H9 (cell line): ENCODE measurements around the gene FAM210A. TPM values are rescaled to one million over a fixed set of nuclear protein-coding genes. Genes with fewer than 3 reads are reported as not detected.

ENCODE experiments used
- DNase-seq: peaks from one replicate; pipeline ENCODE4 v3.0.0-alpha.2; 2017
- H2AFZ ChIP-seq: one replicate; pipeline ENCODE4 v1.6.1; 2013; ENCODE audit warnings: mild to moderate bottlenecking, low read length, control low read depth, moderate library complexity
- H2AK5ac ChIP-seq: 2 replicates; pipeline ENCODE4 v1.6.1; 2013; ENCODE audit warnings: low read length, control low read depth, mixed read lengths; ENCODE audit not compliant: insufficient read length
- H2BK120ac ChIP-seq: one replicate; pipeline ENCODE4 v1.6.1; 2013; ENCODE audit warnings: low read depth, mild to moderate bottlenecking, low read length, control low read depth, inconsistent platforms; ENCODE audit not compliant: poor library complexity, severe bottlenecking
- H2BK12ac ChIP-seq: 2 replicates; pipeline ENCODE4 v1.6.1; 2013; ENCODE audit warnings: low read length, control low read depth, mixed read lengths, low read depth; ENCODE audit not compliant: insufficient read length
- H2BK15ac ChIP-seq: 2 replicates; pipeline ENCODE4 v1.6.1; 2013; ENCODE audit warnings: low read depth, low read length, control low read depth
- H2BK20ac ChIP-seq: one replicate; pipeline ENCODE4 v1.6.1; 2013; ENCODE audit warnings: low read depth, mild to moderate bottlenecking, low read length, control low read depth, inconsistent platforms; ENCODE audit not compliant: poor library complexity, severe bottlenecking
- H2BK5ac ChIP-seq: 2 replicates; pipeline ENCODE4 v1.6.1; 2013; ENCODE audit warnings: low read length, control low read depth, mixed read lengths; ENCODE audit not compliant: insufficient read length
- H3K14ac ChIP-seq: 2 replicates; pipeline ENCODE4 v1.6.1; 2013; ENCODE audit warnings: low read length, control low read depth; ENCODE audit not compliant: insufficient read depth
- H3K18ac ChIP-seq: 2 replicates; pipeline ENCODE4 v1.6.1; 2013; ENCODE audit warnings: low read depth, mild to moderate bottlenecking, mixed read lengths, low read length, control low read depth; ENCODE audit not compliant: insufficient read length
- H3K23ac ChIP-seq: 2 replicates; pipeline ENCODE4 v1.6.1; 2013; ENCODE audit warnings: low read length, control low read depth, mixed read lengths, low read depth; ENCODE audit not compliant: insufficient read length
- H3K23me2 ChIP-seq: 2 replicates; pipeline ENCODE4 v1.6.1; 2013; ENCODE audit warnings: low read depth, mild to moderate bottlenecking, mixed read lengths, low read length, control low read depth; ENCODE audit not compliant: insufficient read length, poor library complexity, severe bottlenecking
- H3K27ac ChIP-seq: 2 replicates; pipeline ENCODE4 v1.5.1; 2013; ENCODE audit warnings: low read length, control low read depth, mixed read lengths, low read depth; ENCODE audit not compliant: insufficient read length
- H3K27me3 ChIP-seq: 2 replicates; pipeline ENCODE4 v1.6.1; 2013; ENCODE audit warnings: low read length, control low read depth, inconsistent platforms; ENCODE audit not compliant: insufficient read depth
- H3K4ac ChIP-seq: 2 replicates; pipeline ENCODE4 v1.6.1; 2013; ENCODE audit warnings: low read depth, mild to moderate bottlenecking, control low read depth, inconsistent platforms, low read length, moderate library complexity
- H3K4me1 ChIP-seq: 2 replicates; pipeline ENCODE4 v1.6.1; 2013; ENCODE audit warnings: low read length, control low read depth, inconsistent platforms; ENCODE audit not compliant: insufficient read depth
- H3K4me2 ChIP-seq: 2 replicates; pipeline ENCODE4 v1.6.1; 2013; ENCODE audit warnings: low read length, control low read depth, mixed read lengths; ENCODE audit not compliant: insufficient read length, insufficient read depth
- H3K56ac ChIP-seq: 2 replicates; pipeline ENCODE4 v1.6.1; 2013; ENCODE audit warnings: low read depth, mild to moderate bottlenecking, mixed read lengths, low read length, control low read depth; ENCODE audit not compliant: insufficient read length
- H3K79me1 ChIP-seq: 2 replicates; pipeline ENCODE4 v1.6.1; 2013; ENCODE audit warnings: low read depth, mild to moderate bottlenecking, moderate library complexity, low read length, control low read depth, inconsistent platforms; ENCODE audit not compliant: insufficient read depth, poor library complexity, severe bottlenecking
- H3K79me2 ChIP-seq: 2 replicates; pipeline ENCODE4 v1.6.1; 2013; ENCODE audit warnings: low read length, control low read depth, inconsistent platforms; ENCODE audit not compliant: insufficient read depth
- H3K9ac ChIP-seq: 2 replicates; pipeline ENCODE4 v1.6.1; 2013; ENCODE audit warnings: low read length, control low read depth, mixed read lengths; ENCODE audit not compliant: insufficient read length; ENCODE audit errors: extremely low read depth
- H3K9me3 ChIP-seq: one replicate; pipeline ENCODE4 v1.6.1; 2013; ENCODE audit warnings: low read depth, low read length, inconsistent platforms; ENCODE audit not compliant: control insufficient read depth
- H3T11ph ChIP-seq: one replicate; pipeline ENCODE4 v1.6.1; 2013; ENCODE audit warnings: mild to moderate bottlenecking, low read length, control low read depth, inconsistent platforms
- H4K20me1 ChIP-seq: one replicate; pipeline ENCODE4 v1.6.1; 2013; ENCODE audit not compliant: control insufficient read depth, insufficient read length, insufficient read depth
- H4K5ac ChIP-seq: 2 replicates; pipeline ENCODE4 v1.6.1; 2013; ENCODE audit warnings: low read depth, mild to moderate bottlenecking, mixed read lengths, low read length, control low read depth; ENCODE audit not compliant: insufficient read length
- H4K8ac ChIP-seq: replicated peaks from 2 replicates; pipeline ENCODE4 v1.6.1; 2013; ENCODE audit warnings: low read length, control low read depth, mixed read lengths, low read depth; ENCODE audit not compliant: insufficient read length
- H4K91ac ChIP-seq: 2 replicates; pipeline ENCODE4 v1.6.1; 2013; ENCODE audit warnings: low read depth, mild to moderate bottlenecking, moderate library complexity, mixed read lengths, low read length, control low read depth; ENCODE audit not compliant: insufficient read length
- H3K27ac Mint-ChIP-seq, 3 experiments: 2 replicates in 2 of 3; 3 replicates in 1 of 3; pipeline ENCODE4 v1.8.0; 2020 to 2021; ENCODE audit warnings: mixed read lengths in 3 of 3, mild to moderate bottlenecking in 1 of 3, moderate library complexity in 1 of 3
- H3K27me3 Mint-ChIP-seq: 2 replicates; pipeline ENCODE4 v1.8.0; 2021; ENCODE audit warnings: low read depth, mild to moderate bottlenecking, moderate library complexity, mixed read lengths
- H3K36me3 Mint-ChIP-seq, 3 experiments: 2 replicates in 2 of 3; 3 replicates in 1 of 3; pipeline ENCODE4 v1.8.0; 2020 to 2021; ENCODE audit warnings: low read depth in 3 of 3, mixed read lengths in 3 of 3; ENCODE audit not compliant: insufficient read depth in 1 of 3
- H3K4me1 Mint-ChIP-seq, 2 experiments: 2 replicates each; pipeline ENCODE4 v1.8.0; 2020; ENCODE audit warnings: mixed read lengths in 2 of 2
- H3K4me3 Mint-ChIP-seq, 2 experiments: 2 replicates in 1 of 2; 3 replicates in 1 of 2; pipeline ENCODE4 v1.8.0; 2020 to 2021; ENCODE audit warnings: mild to moderate bottlenecking in 2 of 2, mixed read lengths in 2 of 2, moderate library complexity in 1 of 2
- H3K9me3 Mint-ChIP-seq, 2 experiments: 2 replicates in 1 of 2; 3 replicates in 1 of 2; pipeline ENCODE4 v1.8.0; 2020; ENCODE audit warnings: mild to moderate bottlenecking in 2 of 2, mixed read lengths in 2 of 2, moderate library complexity in 1 of 2
- CTCF ChIP-seq: fragments of 200-600 bp; sonication (generic); conservative IDR thresholded peaks from 3 replicates; pipeline ENCODE4 v1.8.0; 2021; ENCODE audit warnings: antibody characterized with exemption, mild to moderate bottlenecking
- WGBS: extraction: QIAGEN DNeasy Blood & Tissue Kit; methylation state at CpG from one replicate; pipeline ENCODE4 v1.1.7; 2013; ENCODE audit warnings: missing lambda C conversion rate, low lambda C conversion rate, mixed read lengths; ENCODE audit not compliant: insufficient read length; ENCODE audit errors: extremely low coverage; 5-methylcytosine and 5-hydroxymethylcytosine counted together
- total RNA-seq: library from RNA; stranded (reverse); gene quantifications from 2 replicates; pipeline ENCODE4 v1.2.1, GENCODE V29; 2021

FAM210A gene
- total RNA-seq, 1 experiment from 2014 or later = 22.5 TPM

- Mint-ChIP-seq H3K36me3 (no peaks in the 10 kb centered on the region; a peak in 1 of 7 replicates), H3K4me3 (no peak overlapping the region), H3K9me3 (peaks cover 12 to 16% of the 10 kb centered on the region in 2 experiments), H3K4me1 (peaks cover 8% of the 10 kb centered on the region in 2 experiments), H3K27me3 (no peaks in the 10 kb centered on the region), H3K27ac (no peak overlapping the region)
- H3K23me2 ChIP-seq = no peaks in the 10 kb centered on the region
- H4K8ac ChIP-seq = no peak overlapping the region
- H3K27me3 ChIP-seq = no peaks in the 10 kb centered on the region
- H3K18ac ChIP-seq = no peak overlapping the region
- no peak overlapping the region for H3K4me2 ChIP-seq
- H3K9me3 ChIP-seq = no peaks in the 10 kb centered on the region
- WGBS = no CpG with 5 or more reads among the region's 5 CpGs
- no peak overlapping the region for H2BK5ac ChIP-seq
- no peak for TF ChIP-seq CTCF
- H3K14ac ChIP-seq = no peak overlapping the region
- H3K4me1 ChIP-seq = no peaks in the 10 kb centered on the region
- H2BK120ac ChIP-seq = no peak overlapping the region
- no peak overlapping the region for H3K4ac ChIP-seq
- no peak overlapping the region for H3K9ac ChIP-seq
- H2BK15ac ChIP-seq = no peak overlapping the region
- H2AFZ ChIP-seq = no peak overlapping the region
- no peaks in the 10 kb centered on the region for H4K20me1 ChIP-seq
- H3K79me2 ChIP-seq = no peaks in the 10 kb centered on the region
- H3K56ac ChIP-seq = no peak overlapping the region
- no peak overlapping the region for H3T11ph ChIP-seq
- no peak overlapping the region for H4K5ac ChIP-seq
- no peak overlapping the region for H3K23ac ChIP-seq
- no peak overlapping the region for H2BK12ac ChIP-seq
- H2AK5ac ChIP-seq = no peak overlapping the region
- H2BK20ac ChIP-seq = no peak overlapping the region
- H4K91ac ChIP-seq = no peak overlapping the region
- no peak overlapping the region for H3K27ac ChIP-seq
- H3K79me1 ChIP-seq = no peaks in the 10 kb centered on the region
- DNase-seq = no peak
These were observed 92.7 kb downstream of the FAM210A start for GRCh38 chr18:13633700-13634099.
